Testis (tissue), 3 donors: Measurements from ENCODE around the gene PLEKHA7. TPM values are rescaled to one million over a fixed set of nuclear protein-coding genes. Genes with fewer than 3 reads are reported as not detected.

Experiments
- DNase-seq: peaks from one replicate; pipeline ENCODE4 v3.0.0-alpha.2; 2019
- H3K27ac ChIP-seq, 2 donors: fragments of 200-600 bp; sonication (generic); one replicate each; pipeline ENCODE4 v1.5.1; 2019
- H3K27me3 ChIP-seq: fragments of 200-600 bp; sonication (generic); one replicate; pipeline ENCODE4 v1.5.1; 2019
- H3K36me3 ChIP-seq: fragments of 200-600 bp; sonication (generic); one replicate; pipeline ENCODE4 v1.5.1; 2017; ENCODE audit warnings: low read depth; ENCODE audit errors: missing control alignments
- H3K4me1 ChIP-seq: fragments of 200-600 bp; sonication (generic); one replicate; pipeline ENCODE4 v1.5.1; 2019
- H3K4me3 ChIP-seq, 2 donors: fragments of 200-600 bp; sonication (generic); one replicate each; pipeline ENCODE4 v1.5.1; 2017 to 2019
- H3K9me3 ChIP-seq: fragments of 200-600 bp; sonication (generic); one replicate; pipeline ENCODE4 v1.5.1; 2017
- CTCF ChIP-seq, 3 experiments: fragments of 450-650 bp in 2 of 3; fragments of 200-600 bp in 1 of 3; sonication (generic) in 1 of 3; IDR thresholded peaks; one replicate each; pipeline ENCODE4 v1.5.1; 2016 to 2019; ENCODE audit warnings: antibody characterized with exemption in 3 of 3, mild to moderate bottlenecking in 2 of 3, moderate library complexity in 1 of 3
- POLR2A ChIP-seq: fragments of 450-650 bp; IDR thresholded peaks from one replicate; pipeline ENCODE4 v1.6.1; 2017; ENCODE audit warnings: antibody characterized with exemption, mild to moderate bottlenecking, moderate library complexity
- WGBS, 2 donors: methylation state at CpG; one replicate each; pipeline ENCODE4 v1.1.5; 2018; 5-methylcytosine and 5-hydroxymethylcytosine counted together
- intact Hi-C: fragments of 100-400 bp; cut with DNase I; formaldehyde crosslinking; loops from one replicate; pipeline ENCODE4 v1.15.1; 2023; ENCODE audit warnings: low total_unique reads
- polyA plus RNA-seq: library from polyadenylated mRNA; stranded (reverse); fragments of 350-450 nt; fragmentation: Illumina TruSeq; extraction: RNeasy Lipid Tissue Mini Kit (QIAGEN cat#74804); gene quantifications from one replicate; pipeline ENCODE4 v1.2.3, GENCODE V29; 2014; ENCODE audit warnings: low read depth, low replicate concordance; ENCODE audit not compliant: insufficient read depth
- total RNA-seq, 2 donors: library from RNA; depleted of rRNA; stranded (reverse); fragments of >200 nt; gene quantifications; one replicate each; pipeline ENCODE4 v1.2.3, GENCODE V29; 2016

PLEKHA7 gene
- total and polyA plus RNA-seq, 3 donors from 2014 or later, result 33.0 to 64.9 (median 63.9) TPM

DNA sequence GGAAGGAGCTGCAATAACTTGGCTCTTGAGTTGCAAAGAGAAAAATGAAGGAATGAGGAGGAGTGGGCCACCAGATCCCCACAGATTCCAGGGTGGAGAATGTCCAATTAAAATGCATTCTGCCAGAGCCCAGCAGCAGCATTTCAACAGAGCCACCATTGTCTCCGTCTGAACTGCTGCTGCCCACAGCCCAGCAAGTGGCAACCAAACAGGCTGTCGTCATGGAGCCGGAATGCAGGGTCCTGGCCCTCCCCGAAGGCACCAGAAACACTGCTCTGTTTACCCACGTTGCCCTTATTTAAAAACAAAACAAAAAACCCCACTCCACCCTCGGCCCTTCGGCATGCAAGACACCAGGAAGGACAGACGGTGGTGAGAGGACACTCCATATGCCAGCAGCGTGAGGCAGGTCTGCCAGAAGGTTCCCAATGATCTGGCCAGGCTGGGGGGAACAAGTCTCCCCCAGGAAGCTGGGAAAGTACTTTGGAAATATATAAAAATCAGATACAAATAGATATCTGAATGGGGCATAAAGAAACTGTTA lies 32.5 kb downstream of the PLEKHA7 start:
- no peak for TF ChIP-seq POLR2A
- no peak for TF ChIP-seq CTCF (IDR thresholded peaks at IDR 0.05)
- H3K4me1 ChIP-seq, result peaks cover 32% of the 10 kb centered on the region
- DNase-seq, result peak; percentile 90
- H3K9me3 ChIP-seq, result no peaks in the 10 kb centered on the region
- WGBS, 2 donors, result 64 to 69% methylated on average over 6 to 9 of the region's 9 CpGs
- H3K36me3 ChIP-seq, result no peaks in the 10 kb centered on the region
- H3K4me3 ChIP-seq, result no peak overlapping the region
- H3K27ac ChIP-seq, result peak overlapping the region; percentile 48 to 51
- H3K27me3 ChIP-seq, result no peaks in the 10 kb centered on the region
- intact Hi-C loops, result no loop called here

GRCh38 chr11:16979703-16980622 lies 34.3 kb downstream of the PLEKHA7 start:
- H3K27me3 ChIP-seq, result no peaks in the 10 kb centered on the region
- DNase-seq, result no peak
- 75 to 80% methylated on average over 8 of the region's 8 CpGs for WGBS, 2 donors
- no peaks in the 10 kb centered on the region for H3K36me3 ChIP-seq
- no peaks in the 10 kb centered on the region for H3K9me3 ChIP-seq
- intact Hi-C loops, result no loop called here
- H3K4me3 ChIP-seq, result no peak overlapping the region
- no peak for TF ChIP-seq POLR2A
- TF ChIP-seq CTCF (IDR thresholded peaks at IDR 0.05), result no peak
- peak overlapping the region; percentile 32 to 51 for H3K27ac ChIP-seq
- H3K4me1 ChIP-seq, result peaks cover 22% of the 10 kb centered on the region

- no peaks in the 10 kb centered on the region for H3K9me3 ChIP-seq
- H3K36me3 ChIP-seq, result no peaks in the 10 kb centered on the region
- 58 to 64% methylated on average over 2 of the region's 2 CpGs for WGBS, 2 donors
- H3K4me1 ChIP-seq, result peaks cover 20% of the 10 kb centered on the region
- DNase-seq, result no peak
- H3K4me3 ChIP-seq, result no peak overlapping the region
- H3K27ac ChIP-seq, result no peak overlapping the region
- no peaks in the 10 kb centered on the region for H3K27me3 ChIP-seq
- intact Hi-C loops, result no loop called here
- TF ChIP-seq CTCF (IDR thresholded peaks at IDR 0.05) (no peak), POLR2A (no peak)
These were observed 36.3 kb downstream of the PLEKHA7 start for GRCh38 chr11:16977994-16978315.

- DNase-seq, result no peak
- Histone ChIP-seq H3K4me1 (peaks cover 14% of the 10 kb centered on the region), H3K36me3 (no peaks in the 10 kb centered on the region), H3K4me3 (no peak overlapping the region), H3K27ac (no peak overlapping the region), H3K27me3 (no peaks in the 10 kb centered on the region), H3K9me3 (no peaks in the 10 kb centered on the region)
- 86 to 91% methylated on average over 7 of the region's 7 CpGs for WGBS, 2 donors
- TF ChIP-seq CTCF (IDR thresholded peaks at IDR 0.05) (no peak), POLR2A (no peak)
- intact Hi-C loops, result no loop called here
These were observed 36.8 kb downstream of the PLEKHA7 start for GRCh38 chr11:16977136-16977993.
